SK-N-SH (cell line): Measurements from ENCODE around the gene CTSA. TPM values are rescaled to one million over a fixed set of nuclear protein-coding genes. Genes with fewer than 3 reads are reported as not detected.
A peak's percentile ranks its signal among the peaks of the same experiment; 100 is the strongest.

Experiments
- CTCF ChIA-PET: fragments of 300-600, 350-600 bp; formaldehyde crosslinking; extraction: SDS; loops from one replicate; lab custom pipeline; 2021; lab: Yijun Ruan, JAX
- POLR2A ChIA-PET: fragments of 350-600 bp; sonication (Branson Sonifier 250); formaldehyde crosslinking; extraction: SDS; loops from one replicate; lab custom pipeline; 2020; ENCODE audit warnings: antibody characterized with exemption, inconsistent platforms; lab: Yijun Ruan, JAX
- DNase-seq: peaks from one replicate; pipeline ENCODE4 v3.0.0; 2012
- H2AFZ ChIP-seq: fragments of 200-600 bp; sonication (generic); 2 replicates; pipeline ENCODE4 v1.8.1; 2016; ENCODE audit warnings: antibody characterized with exemption, mild to moderate bottlenecking, low read depth
- H3F3A ChIP-seq: fragments of 200-600 bp; sonication (generic); replicated peaks from 2 replicates; pipeline ENCODE3; 2016; ENCODE audit warnings: antibody characterized with exemption, mild to moderate bottlenecking; ENCODE audit not compliant: insufficient read depth
- H3K27ac ChIP-seq, 2 experiments: fragments of 200-500 bp in 1 of 2; fragments of 200-600 bp in 1 of 2; sonication (Bioruptor generic) in 1 of 2; sonication (generic), shearing (Covaris generic) in 1 of 2; 2 replicates each; pipeline versions ENCODE4 v1.5.1 to v1.6.1; 2014 to 2016; ENCODE audit warnings: low read depth in 2 of 2, inconsistent platforms in 1 of 2, low read length in 1 of 2, mild to moderate bottlenecking in 1 of 2, mixed read lengths in 1 of 2
- H3K27me3 ChIP-seq: fragments of 200-600 bp; sonication (generic), shearing (Covaris generic); 2 replicates; pipeline ENCODE4 v1.6.1; 2016; ENCODE audit warnings: mixed run types; ENCODE audit not compliant: insufficient read depth
- H3K36me3 ChIP-seq, 2 experiments: fragments of 200-500 bp in 1 of 2; fragments of 200-600 bp in 1 of 2; sonication (Bioruptor generic) in 1 of 2; sonication (generic) in 1 of 2; replicated peaks in 1 of 2; 2 replicates each; pipeline versions ENCODE3 to v1.5.1; 2014 to 2016; ENCODE audit warnings: low read length in 1 of 2, mild to moderate bottlenecking in 1 of 2; ENCODE audit not compliant: insufficient read depth in 2 of 2, control insufficient read depth in 1 of 2
- H3K4me1 ChIP-seq, 2 experiments: fragments of 200-500 bp in 1 of 2; fragments of 200-600 bp in 1 of 2; sonication (Bioruptor generic) in 1 of 2; sonication (generic), shearing (Covaris generic) in 1 of 2; 2 replicates each; pipeline versions ENCODE4 v1.5.1 to v1.6.1; 2014 to 2016; ENCODE audit warnings: low read depth in 1 of 2, low read length in 1 of 2, mixed run types in 1 of 2; ENCODE audit not compliant: insufficient read depth in 2 of 2, control insufficient read depth in 1 of 2
- H3K4me2 ChIP-seq: fragments of 200-600 bp; sonication (generic), shearing (Covaris generic); 2 replicates; pipeline ENCODE4 v1.6.1; 2017; ENCODE audit warnings: mixed run types
- H3K4me3 ChIP-seq, 2 experiments: fragments of 200-500 bp in 1 of 2; fragments of 200-600 bp in 1 of 2; sonication (Bioruptor generic) in 1 of 2; sonication (generic), shearing (Covaris generic) in 1 of 2; 2 replicates each; pipeline versions ENCODE4 v1.5.1 to v1.8.1; 2014 to 2016; ENCODE audit warnings: low read depth in 2 of 2, inconsistent platforms in 1 of 2, low read length in 1 of 2, mild to moderate bottlenecking in 1 of 2, mixed read lengths in 1 of 2, moderate library complexity in 1 of 2
- H3K79me2 ChIP-seq: fragments of 200-600 bp; sonication (generic); 2 replicates; pipeline ENCODE4 v1.8.1; 2017; ENCODE audit warnings: mild to moderate bottlenecking; ENCODE audit not compliant: insufficient read depth
- H3K9ac ChIP-seq: fragments of 200-600 bp; sonication (generic); 2 replicates; pipeline ENCODE4 v1.6.1; 2017; ENCODE audit warnings: mixed run types
- H3K9me2 ChIP-seq: fragments of 200-600 bp; sonication (generic); 2 replicates; pipeline ENCODE4 v1.6.1; 2017; ENCODE audit warnings: mixed run types
- H3K9me3 ChIP-seq: fragments of 200-600 bp; sonication (generic); 2 replicates; pipeline ENCODE4 v1.6.1; 2017; ENCODE audit warnings: mixed run types, mild to moderate bottlenecking, moderate library complexity
- H4K20me1 ChIP-seq: fragments of 200-600 bp; sonication (generic); 2 replicates; pipeline ENCODE4 v1.6.1; 2017; ENCODE audit warnings: mild to moderate bottlenecking, mixed run types; ENCODE audit not compliant: insufficient read depth
- CHD2 ChIP-seq: fragments of 150-350 bp; IDR thresholded peaks from 2 replicates; pipeline ENCODE4 v1.6.1; 2018; ENCODE audit warnings: low read length; ENCODE audit not compliant: partially characterized antibody
- ELF1 ChIP-seq: IDR thresholded peaks from 2 replicates; pipeline ENCODE4 v1.4.0; 2012
- EP300 ChIP-seq, 2 experiments: IDR thresholded peaks; 2 replicates each; pipeline versions ENCODE4 v1.4.0 to v1.6.1; 2012; ENCODE audit warnings: borderline replicate concordance in 1 of 2, low read depth in 1 of 2, low read length in 1 of 2
- EZH2phosphoT487 ChIP-seq: fragments of 200-600 bp; sonication (generic); IDR thresholded peaks from 2 replicates; pipeline ENCODE4 v1.6.1; 2017; ENCODE audit warnings: low read depth, mixed run types, mild to moderate bottlenecking, antibody characterized with exemption, moderate library complexity, borderline replicate concordance
- FOSL2 ChIP-seq: IDR thresholded peaks from 2 replicates; pipeline ENCODE4 v1.4.0; 2012; ENCODE audit warnings: low read depth, mild to moderate bottlenecking, moderate library complexity, borderline replicate concordance
- FOXJ3 ChIP-seq: sonication (generic); formaldehyde crosslinking; IDR thresholded peaks from 2 replicates; pipeline ENCODE4 v1.5.1; 2020; ENCODE audit warnings: mild to moderate bottlenecking, missing genetic modification reagents
- FOXM1 ChIP-seq: IDR thresholded peaks from 2 replicates; pipeline ENCODE4 v1.4.0; 2012; ENCODE audit warnings: low read depth, mild to moderate bottlenecking
- JUND ChIP-seq: IDR thresholded peaks from 2 replicates; pipeline ENCODE4 v1.4.0; 2012
- MXI1 ChIP-seq: IDR thresholded peaks from 2 replicates; pipeline ENCODE4 v1.6.1; 2012; ENCODE audit warnings: mild to moderate bottlenecking, low read depth, low read length, improper control_type of control experiment
- NFIC ChIP-seq: IDR thresholded peaks from 2 replicates; pipeline ENCODE4 v1.4.0; 2012; ENCODE audit warnings: borderline replicate concordance
- PBX3 ChIP-seq: IDR thresholded peaks from 2 replicates; pipeline ENCODE4; 2012
- RCOR1 ChIP-seq: fragments of 150-350 bp; IDR thresholded peaks from 2 replicates; pipeline ENCODE4 v1.6.1; 2017; ENCODE audit warnings: antibody characterized with exemption, low read length
- RFX5 ChIP-seq: IDR thresholded peaks from 2 replicates; pipeline ENCODE4 v1.6.1; 2012; ENCODE audit warnings: mild to moderate bottlenecking, improper control_type of control experiment, low read length
- SIN3A ChIP-seq: IDR thresholded peaks from 2 replicates; pipeline ENCODE4 v1.6.1; 2012; ENCODE audit warnings: low read depth, mild to moderate bottlenecking, low read length, moderate library complexity, borderline replicate concordance
- TAF1 ChIP-seq: IDR thresholded peaks from 2 replicates; pipeline ENCODE4 v1.6.1; 2012; ENCODE audit warnings: low read depth, mild to moderate bottlenecking, low read length, moderate library complexity, borderline replicate concordance
- TCF12 ChIP-seq: IDR thresholded peaks from 2 replicates; pipeline ENCODE4 v1.4.0; 2012
- YY1 ChIP-seq: IDR thresholded peaks from 2 replicates; pipeline ENCODE4 v1.4.0; 2012; ENCODE audit warnings: low read depth, mild to moderate bottlenecking
- WGBS: methylation state at CpG from one replicate; pipeline ENCODE4 v1.1.6; 2017; ENCODE audit warnings: low lambda C conversion rate; 5-methylcytosine and 5-hydroxymethylcytosine counted together
- polyA plus RNA-seq, 3 experiments: library from polyadenylated mRNA; depleted of rRNA; stranded (reverse); fragments of >200 nt; gene quantifications; 2 replicates each; pipeline ENCODE4 v1.2.3, GENCODE V29; 2012
- TF ChIP-seq, protein P1 (sequence below): fragments of 200-600 bp; sonication (generic); IDR thresholded peaks from 2 replicates; pipeline ENCODE4 v1.6.1; 2017; ENCODE audit warnings: antibody characterized with exemption, mild to moderate bottlenecking, moderate library complexity
- TF ChIP-seq, protein P2 (sequence below): IDR thresholded peaks from 2 replicates; pipeline ENCODE4 v1.6.1; 2012; ENCODE audit warnings: mild to moderate bottlenecking, low read depth, low read length, moderate library complexity
- TF ChIP-seq, protein P3 (sequence below): IDR thresholded peaks from 2 replicates; pipeline ENCODE4 v1.4.0; 2012; ENCODE audit warnings: low read depth, borderline replicate concordance
- TF ChIP-seq, protein P4 (sequence below): fragments of 150-350 bp; IDR thresholded peaks from 2 replicates; pipeline ENCODE4 v1.6.1; 2017; ENCODE audit warnings: antibody characterized with exemption, low read length, low read depth, borderline replicate concordance

The CTSA gene
- polyA plus RNA-seq, 1 of the 3 experiments (the other 2 are of a cell fraction), result 338 TPM

- no peak for TF ChIP-seq TCF12
- TF ChIP-seq CHD2, result no peak
- TF ChIP-seq, protein P1, sequence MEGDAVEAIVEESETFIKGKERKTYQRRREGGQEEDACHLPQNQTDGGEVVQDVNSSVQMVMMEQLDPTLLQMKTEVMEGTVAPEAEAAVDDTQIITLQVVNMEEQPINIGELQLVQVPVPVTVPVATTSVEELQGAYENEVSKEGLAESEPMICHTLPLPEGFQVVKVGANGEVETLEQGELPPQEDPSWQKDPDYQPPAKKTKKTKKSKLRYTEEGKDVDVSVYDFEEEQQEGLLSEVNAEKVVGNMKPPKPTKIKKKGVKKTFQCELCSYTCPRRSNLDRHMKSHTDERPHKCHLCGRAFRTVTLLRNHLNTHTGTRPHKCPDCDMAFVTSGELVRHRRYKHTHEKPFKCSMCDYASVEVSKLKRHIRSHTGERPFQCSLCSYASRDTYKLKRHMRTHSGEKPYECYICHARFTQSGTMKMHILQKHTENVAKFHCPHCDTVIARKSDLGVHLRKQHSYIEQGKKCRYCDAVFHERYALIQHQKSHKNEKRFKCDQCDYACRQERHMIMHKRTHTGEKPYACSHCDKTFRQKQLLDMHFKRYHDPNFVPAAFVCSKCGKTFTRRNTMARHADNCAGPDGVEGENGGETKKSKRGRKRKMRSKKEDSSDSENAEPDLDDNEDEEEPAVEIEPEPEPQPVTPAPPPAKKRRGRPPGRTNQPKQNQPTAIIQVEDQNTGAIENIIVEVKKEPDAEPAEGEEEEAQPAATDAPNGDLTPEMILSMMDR, result no peak
Observed at GRCh38 chr20:45878076-45878761, 12.9 kb upstream of the CTSA start (continued).

DNA sequence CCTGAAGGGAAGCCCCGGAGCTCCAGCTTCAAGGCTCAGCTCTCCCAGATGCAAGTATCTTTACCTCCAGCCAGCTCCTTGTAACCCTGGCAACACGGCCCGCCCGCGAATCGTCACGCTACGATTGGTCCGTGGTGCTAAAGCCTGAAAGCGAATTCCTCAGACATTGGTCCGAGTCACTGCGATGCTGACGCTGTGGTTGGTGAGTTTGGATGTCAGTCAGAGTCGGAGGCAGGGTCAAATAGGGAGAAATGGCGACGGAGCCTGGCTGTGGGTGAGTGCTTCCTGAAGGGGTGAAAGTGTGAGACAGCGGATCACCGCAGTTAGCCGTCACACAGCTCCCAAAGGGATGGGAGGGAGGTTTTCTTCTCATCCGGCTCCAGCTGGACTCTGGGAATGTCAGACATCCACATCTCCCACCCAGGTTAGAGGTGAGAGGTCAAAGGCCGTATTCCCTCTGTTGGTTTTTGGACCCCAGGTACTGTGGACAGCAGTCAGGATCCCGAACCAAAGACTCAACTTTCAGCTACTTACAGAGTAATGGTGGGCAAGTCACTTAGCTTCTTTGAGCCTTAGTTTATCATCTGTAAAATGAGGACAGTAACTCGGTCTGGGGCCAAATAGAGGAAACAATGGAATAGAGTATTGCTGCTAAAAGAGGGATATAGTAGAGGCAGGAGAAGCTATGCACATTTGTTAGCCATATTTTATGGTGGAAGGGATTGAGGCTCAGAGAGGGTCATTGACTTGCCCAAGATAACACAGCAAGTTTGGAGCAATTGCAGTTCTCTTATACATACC is 9.9 kb upstream of the CTSA start, which contains the start of gene ZSWIM1:
Gene ZSWIM1, plus strand, starts transcription at position 240 of the 801 bp plus-strand sequence. CDS start 1,366 bp downstream, outside the sequence.
- POLR2A ChIA-PET, result interaction anchor here (0.6 to 2.5 kb wide), 8 partner anchors 9 to 76 kb away, joined by 3 to 26 read pairs (median 4); partner anchors contain the start of genes CTSA and NEURL2
- TF ChIP-seq MXI1 (peak; percentile 89; the same call in 1 of the 2 replicates), FOXM1 (no peak), FOSL2 (no peak), RCOR1 (no peak), JUND (no peak), NFIC (no peak), PBX3 (peak; percentile 100), CHD2 (peak; percentile 96), RFX5 (peak; percentile 89), FOXJ3 (CRISPR knock-in tag) (no peak), EZH2phosphoT487 (no peak), YY1 (peak; percentile 90), TAF1 (peak; percentile 94), SIN3A (peak; percentile 32; the same call in 1 of the 2 replicates), ELF1 (no peak), EP300 (IDR thresholded peaks at IDR 0.05; ENCODE audit: borderline replicate concordance in 1 of 2, low read depth in 1 of 2, low read length in 1 of 2) (no peak)
- TF ChIP-seq, protein P2, sequence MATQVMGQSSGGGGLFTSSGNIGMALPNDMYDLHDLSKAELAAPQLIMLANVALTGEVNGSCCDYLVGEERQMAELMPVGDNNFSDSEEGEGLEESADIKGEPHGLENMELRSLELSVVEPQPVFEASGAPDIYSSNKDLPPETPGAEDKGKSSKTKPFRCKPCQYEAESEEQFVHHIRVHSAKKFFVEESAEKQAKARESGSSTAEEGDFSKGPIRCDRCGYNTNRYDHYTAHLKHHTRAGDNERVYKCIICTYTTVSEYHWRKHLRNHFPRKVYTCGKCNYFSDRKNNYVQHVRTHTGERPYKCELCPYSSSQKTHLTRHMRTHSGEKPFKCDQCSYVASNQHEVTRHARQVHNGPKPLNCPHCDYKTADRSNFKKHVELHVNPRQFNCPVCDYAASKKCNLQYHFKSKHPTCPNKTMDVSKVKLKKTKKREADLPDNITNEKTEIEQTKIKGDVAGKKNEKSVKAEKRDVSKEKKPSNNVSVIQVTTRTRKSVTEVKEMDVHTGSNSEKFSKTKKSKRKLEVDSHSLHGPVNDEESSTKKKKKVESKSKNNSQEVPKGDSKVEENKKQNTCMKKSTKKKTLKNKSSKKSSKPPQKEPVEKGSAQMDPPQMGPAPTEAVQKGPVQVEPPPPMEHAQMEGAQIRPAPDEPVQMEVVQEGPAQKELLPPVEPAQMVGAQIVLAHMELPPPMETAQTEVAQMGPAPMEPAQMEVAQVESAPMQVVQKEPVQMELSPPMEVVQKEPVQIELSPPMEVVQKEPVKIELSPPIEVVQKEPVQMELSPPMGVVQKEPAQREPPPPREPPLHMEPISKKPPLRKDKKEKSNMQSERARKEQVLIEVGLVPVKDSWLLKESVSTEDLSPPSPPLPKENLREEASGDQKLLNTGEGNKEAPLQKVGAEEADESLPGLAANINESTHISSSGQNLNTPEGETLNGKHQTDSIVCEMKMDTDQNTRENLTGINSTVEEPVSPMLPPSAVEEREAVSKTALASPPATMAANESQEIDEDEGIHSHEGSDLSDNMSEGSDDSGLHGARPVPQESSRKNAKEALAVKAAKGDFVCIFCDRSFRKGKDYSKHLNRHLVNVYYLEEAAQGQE, result no peak; the same call in 1 of the 2 replicates
- TF ChIP-seq, protein P3, sequence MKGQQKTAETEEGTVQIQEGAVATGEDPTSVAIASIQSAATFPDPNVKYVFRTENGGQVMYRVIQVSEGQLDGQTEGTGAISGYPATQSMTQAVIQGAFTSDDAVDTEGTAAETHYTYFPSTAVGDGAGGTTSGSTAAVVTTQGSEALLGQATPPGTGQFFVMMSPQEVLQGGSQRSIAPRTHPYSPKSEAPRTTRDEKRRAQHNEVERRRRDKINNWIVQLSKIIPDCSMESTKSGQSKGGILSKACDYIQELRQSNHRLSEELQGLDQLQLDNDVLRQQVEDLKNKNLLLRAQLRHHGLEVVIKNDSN, result no peak
- TF ChIP-seq, protein P4, sequence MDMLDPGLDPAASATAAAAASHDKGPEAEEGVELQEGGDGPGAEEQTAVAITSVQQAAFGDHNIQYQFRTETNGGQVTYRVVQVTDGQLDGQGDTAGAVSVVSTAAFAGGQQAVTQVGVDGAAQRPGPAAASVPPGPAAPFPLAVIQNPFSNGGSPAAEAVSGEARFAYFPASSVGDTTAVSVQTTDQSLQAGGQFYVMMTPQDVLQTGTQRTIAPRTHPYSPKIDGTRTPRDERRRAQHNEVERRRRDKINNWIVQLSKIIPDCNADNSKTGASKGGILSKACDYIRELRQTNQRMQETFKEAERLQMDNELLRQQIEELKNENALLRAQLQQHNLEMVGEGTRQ, result no peak

More for the DNA sequence above, 9.9 kb upstream of the CTSA start, which contains the start of gene ZSWIM1:
- peak within 1 kb of the TSS; percentile 65 to 76 for H3K4me3 ChIP-seq
- WGBS, result 1% methylated on average over 21 of the region's 23 CpGs
- H4K20me1 ChIP-seq, result no peaks in the 10 kb centered on the region
- CTCF ChIA-PET, result interaction anchor here (0.8 to 3.2 kb wide), 7 partner anchors 9 to 106 kb away, joined by 3 to 24 read pairs (median 3); partner anchors contain the start of genes CTSA and NEURL2
- peaks cover 3 to 16% of the 10 kb centered on the region in 2 experiments for H3K36me3 ChIP-seq
- H3K4me2 ChIP-seq, result peak within 1 kb of the TSS; percentile 74
- DNase-seq, result peak; percentile 97
- peaks cover 11% of the 10 kb centered on the region for H3F3A ChIP-seq
- H2AFZ ChIP-seq, result peak within 1 kb of the TSS; percentile 61
- peak within 1 kb of the TSS; percentile 34 to 65; a peak in 3 of 4 replicates for H3K27ac ChIP-seq
- H3K9me2 ChIP-seq, result no peaks in the 10 kb centered on the region
- H3K9me3 ChIP-seq, result no peaks in the 10 kb centered on the region
- H3K79me2 ChIP-seq, result peaks cover 14% of the 10 kb centered on the region
- peak within 1 kb of the TSS; percentile 77 for H3K9ac ChIP-seq
- no peaks in the 10 kb centered on the region for H3K27me3 ChIP-seq
- peaks cover 3 to 10% of the 10 kb centered on the region in 2 experiments; a peak in 2 of 4 replicates for H3K4me1 ChIP-seq
